Motor neuron (in vitro differentiated cells): ENCODE results near the gene TCFL5. TPM values are rescaled to one million over a fixed set of nuclear protein-coding genes. Genes with fewer than 3 reads are reported as not detected.

ENCODE experiments used
- ATAC-seq, 8 experiments: fragments of 200-7000 bp; cut with Tn5 transposase; replicated peaks in 6 of 8; 2 replicates each; pipeline ENCODE4 v1.8.0; 2021; ENCODE audit warnings: mild to moderate bottlenecking in 8 of 8, moderate library complexity in 8 of 8
- H3K27ac ChIP-seq, 2 donors: fragments of 250-450 bp; sonication (Bioruptor Pico); 2 replicates each; pipeline ENCODE4 v1.9.0; 2021; ENCODE audit warnings: antibody characterized with exemption in 2 of 2, mild to moderate bottlenecking in 2 of 2, moderate library complexity in 1 of 2
- H3K4me1 ChIP-seq, 2 donors: fragments of 250-450 bp; sonication (Bioruptor Pico); replicated peaks in 1 of 2; 2 replicates each; pipeline ENCODE4 v1.6.1; 2021; ENCODE audit warnings: antibody characterized with exemption in 2 of 2, mild to moderate bottlenecking in 2 of 2, moderate library complexity in 1 of 2
- H3K4me3 ChIP-seq, 5 donors: fragments of 250-450 bp; sonication (Bioruptor Pico); 2 replicates each; pipeline ENCODE4 v1.9.0; 2021; ENCODE audit warnings: antibody characterized with exemption in 5 of 5, mild to moderate bottlenecking in 5 of 5, moderate library complexity in 4 of 5
- WGBS, 10 experiments: fragments of 450-650 bp; shearing (Covaris generic); methylation state at CpG; one replicate each; pipeline ENCODE4 v1.0.0; 2022; 5-methylcytosine and 5-hydroxymethylcytosine counted together
- in situ Hi-C, 9 experiments: fragments of 400-800 bp; cut with MboI; loops; one replicate each; pipeline ENCODE4 v1.15.0; 2021; ENCODE audit warnings: low sequenced_read_pairs in 9 of 9, low pct_unique_long_range_greater_than_20kb in 2 of 9; ENCODE audit not compliant: unreplicated experiment in 9 of 9
- total RNA-seq, 8 experiments: library from RNA; unstranded; fragments of 300-600 nt; gene quantifications; 2 replicates each; pipeline versions ENCODE4 v1.2.3 to v1.2.4, GENCODE V29; 2022

The TCFL5 gene
- total RNA-seq, 8 experiments from 2014 or later: 7.0 to 14.0 (median 9.9) TPM

GRCh38 chr20:62891111-62891510 lies 29.5 kb upstream of the TCFL5 start:
- WGBS, 10 experiments: 0 to 91% (median 80%) methylated on average over 1 to 10 of the region's 15 CpGs; no CpG with 5 or more reads in 4 of the 10 experiments
- in situ Hi-C loops: no loop called here
- Histone ChIP-seq H3K4me1 (no peaks in the 10 kb centered on the region), H3K4me3 (no peak overlapping the region), H3K27ac (no peak overlapping the region)
- no peak for ATAC-seq

DNA sequence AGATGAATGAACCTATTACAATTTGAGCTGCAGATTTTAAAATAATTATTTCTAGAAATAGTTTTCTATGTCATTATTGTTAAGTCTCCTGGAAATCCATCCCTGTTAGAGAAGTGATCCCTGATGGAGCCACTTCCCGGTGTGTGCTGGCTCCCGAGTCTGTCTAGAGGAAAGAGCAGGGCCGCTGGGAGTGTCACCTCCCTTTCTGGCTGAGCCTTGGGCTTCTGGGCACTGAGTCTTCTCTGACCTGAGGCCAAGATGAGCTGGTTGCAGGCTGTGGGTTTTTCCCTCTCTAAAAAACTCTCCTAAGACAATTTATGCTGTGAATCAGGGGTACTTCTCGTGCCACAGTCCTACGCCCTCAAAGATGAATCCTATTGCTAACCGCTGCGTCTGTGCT lies 28.8 kb upstream of the TCFL5 start:
- Histone ChIP-seq H3K4me1 (no peaks in the 10 kb centered on the region), H3K27ac (no peak overlapping the region)
- WGBS, 10 experiments: 80 to 100% (median 89%) methylated on average over 2 to 6 of the region's 7 CpGs; no CpG with 5 or more reads in 4 of the 10 experiments

DNA sequence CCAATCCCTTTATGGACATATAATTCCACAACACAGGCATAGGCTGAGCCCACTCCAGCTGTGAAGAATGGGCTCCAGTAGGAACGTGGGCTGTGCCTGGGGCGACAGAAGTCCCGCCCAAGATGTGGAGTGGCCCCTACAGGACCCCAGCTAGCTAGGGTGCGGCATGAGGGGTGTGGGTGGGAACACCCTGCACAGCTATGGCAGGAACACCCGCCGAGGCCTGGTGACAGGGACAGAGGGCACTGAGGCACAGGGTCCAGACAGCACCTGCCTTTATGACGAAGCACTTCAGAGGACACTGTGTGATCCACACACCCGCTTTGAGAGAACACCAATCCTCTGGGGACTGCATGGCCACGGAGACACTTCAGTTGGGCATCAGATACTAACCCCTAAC lies 28.2 kb upstream of the TCFL5 start:
- in situ Hi-C loops: no loop called here
- no peak overlapping the region for H3K4me3 ChIP-seq
- no peak for ATAC-seq
- 80 to 100% (median 87%) methylated on average over 1 to 2 of the region's 9 CpGs; no CpG with 5 or more reads in 6 of the 10 experiments for WGBS, 10 experiments
- no peak overlapping the region for H3K27ac ChIP-seq
- no peaks in the 10 kb centered on the region for H3K4me1 ChIP-seq

More for the DNA sequence above, 28.8 kb upstream of the TCFL5 start:
- no peak overlapping the region for H3K4me3 ChIP-seq
- ATAC-seq: no peak
- in situ Hi-C loops: no loop called here

DNA sequence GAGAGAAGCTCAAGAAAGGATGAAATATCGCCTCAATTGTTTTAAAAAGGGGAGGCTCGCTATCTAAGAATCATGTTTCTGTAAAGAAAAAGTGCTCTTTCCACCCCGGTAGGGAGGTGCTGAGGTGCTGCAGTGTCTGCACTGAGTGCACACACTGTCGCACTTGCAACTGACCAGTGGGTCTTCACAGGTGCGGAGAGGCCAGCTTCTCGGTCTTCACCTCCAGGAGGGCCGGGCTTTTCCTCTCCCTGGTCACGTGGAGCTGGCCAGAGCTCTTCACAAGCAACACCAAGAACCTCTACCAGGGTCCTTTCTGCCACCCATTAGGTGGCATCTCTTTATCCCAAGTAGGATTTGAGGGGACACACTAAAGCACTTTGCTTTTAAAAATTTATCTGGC lies 27.8 kb upstream of the TCFL5 start:
- WGBS, 10 experiments: 83 to 96% (median 83%) methylated on average over 2 to 6 of the region's 8 CpGs; no CpG with 5 or more reads in 5 of the 10 experiments
- in situ Hi-C loops: no loop called here

GRCh38 chr20:62888910-62889309 lies 27.3 kb upstream of the TCFL5 start:
- H3K27ac ChIP-seq: no peak overlapping the region
- H3K4me1 ChIP-seq: no peaks in the 10 kb centered on the region
- in situ Hi-C loops: no loop called here
- ATAC-seq: peak in 1 of 8 experiments; percentile 3
- WGBS, 10 experiments: 81 to 100% (median 93%) methylated on average over 1 to 11 of the region's 17 CpGs; no CpG with 5 or more reads in 7 of the 10 experiments
- no peak overlapping the region for H3K4me3 ChIP-seq

More for the DNA sequence above, 27.8 kb upstream of the TCFL5 start:
- Histone ChIP-seq H3K4me3 (no peak overlapping the region), H3K4me1 (no peaks in the 10 kb centered on the region), H3K27ac (no peak overlapping the region)
- no peak for ATAC-seq

DNA sequence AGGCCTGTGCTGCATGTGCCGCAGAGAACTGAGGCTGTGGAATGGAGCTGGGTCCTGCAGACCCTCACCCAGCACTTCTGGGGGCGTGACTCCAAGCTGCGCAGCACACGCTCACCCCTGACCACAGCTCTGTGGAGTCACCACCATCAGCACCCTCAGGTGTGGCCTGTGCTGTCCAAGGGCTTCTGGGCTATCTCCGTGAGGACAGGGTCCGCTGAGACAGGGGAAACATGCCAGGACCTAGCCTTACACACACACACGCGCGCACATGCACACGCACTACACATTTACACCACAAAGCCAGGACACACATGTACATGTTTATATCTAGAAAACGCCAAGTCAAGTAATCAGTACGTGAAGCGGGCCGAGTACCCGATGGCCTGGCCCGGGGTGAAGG lies 26.8 kb upstream of the TCFL5 start:
- peak in 4 of 8 experiments; percentile 7 to 25 (median 14) for ATAC-seq
- H3K4me3 ChIP-seq: no peak overlapping the region
- no peak overlapping the region for H3K27ac ChIP-seq
- 88 to 100% (median 96%) methylated on average over 5 to 12 of the region's 16 CpGs; no CpG with 5 or more reads in 2 of the 10 experiments for WGBS, 10 experiments
- H3K4me1 ChIP-seq: no peaks in the 10 kb centered on the region
- in situ Hi-C loops: no loop called here

- Histone ChIP-seq H3K27ac (no peak overlapping the region), H3K4me1 (no peaks in the 10 kb centered on the region), H3K4me3 (no peak overlapping the region)
- in situ Hi-C loops: no loop called here
- WGBS, 10 experiments: 48 to 100% (median 80%) methylated on average over 1 to 5 of the region's 7 CpGs; no CpG with 5 or more reads in 5 of the 10 experiments
- peak in 3 of 8 experiments; percentile 2 to 4 (median 3) for ATAC-seq
These were observed 26.2 kb upstream of the TCFL5 start for GRCh38 chr20:62887860-62888239.

DNA sequence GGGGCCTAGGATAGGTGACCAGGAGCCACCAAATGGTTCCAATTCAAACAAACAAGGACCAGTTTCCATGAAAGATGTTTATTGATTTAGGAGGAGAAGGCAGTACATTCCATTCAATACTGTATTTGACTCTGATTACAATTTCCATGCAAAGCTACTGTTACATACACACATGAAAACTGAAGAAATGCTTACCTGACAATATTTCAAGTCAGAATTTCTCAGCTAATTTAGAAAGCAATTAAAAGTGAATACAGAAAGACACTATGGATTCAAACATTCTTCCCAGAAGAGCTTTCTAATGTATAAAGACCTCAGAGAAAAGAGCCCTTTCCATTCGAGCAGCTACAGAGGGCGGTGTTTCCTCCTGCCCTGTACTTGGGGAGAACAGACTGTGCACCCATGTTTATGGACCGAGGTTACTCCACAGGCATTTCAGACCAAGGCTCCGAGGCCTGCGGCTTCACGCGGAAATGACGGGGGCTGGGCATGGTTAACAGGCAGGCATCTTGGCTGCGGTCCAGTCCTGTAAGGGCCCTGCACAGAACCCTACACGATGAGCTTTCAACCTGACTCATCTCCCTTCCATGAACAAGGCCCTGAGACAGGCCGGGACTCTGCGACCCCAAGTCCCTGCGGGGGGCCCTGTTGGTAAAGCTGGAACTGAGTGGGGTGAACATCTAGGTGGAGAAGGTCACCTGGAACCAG lies 25.7 kb upstream of the TCFL5 start:
- in situ Hi-C loops: no loop called here
- peak in 7 of 8 experiments; percentile 4 to 67 (median 45) for ATAC-seq
- Histone ChIP-seq H3K27ac (no peak overlapping the region), H3K4me1 (no peaks in the 10 kb centered on the region), H3K4me3 (no peak overlapping the region)
- 60 to 94% (median 79%) methylated on average over 1 to 8 of the region's 13 CpGs; no CpG with 5 or more reads in 4 of the 10 experiments for WGBS, 10 experiments

- ATAC-seq: no peak
These were observed 25.1 kb upstream of the TCFL5 start for GRCh38 chr20:62886709-62887058.

DNA sequence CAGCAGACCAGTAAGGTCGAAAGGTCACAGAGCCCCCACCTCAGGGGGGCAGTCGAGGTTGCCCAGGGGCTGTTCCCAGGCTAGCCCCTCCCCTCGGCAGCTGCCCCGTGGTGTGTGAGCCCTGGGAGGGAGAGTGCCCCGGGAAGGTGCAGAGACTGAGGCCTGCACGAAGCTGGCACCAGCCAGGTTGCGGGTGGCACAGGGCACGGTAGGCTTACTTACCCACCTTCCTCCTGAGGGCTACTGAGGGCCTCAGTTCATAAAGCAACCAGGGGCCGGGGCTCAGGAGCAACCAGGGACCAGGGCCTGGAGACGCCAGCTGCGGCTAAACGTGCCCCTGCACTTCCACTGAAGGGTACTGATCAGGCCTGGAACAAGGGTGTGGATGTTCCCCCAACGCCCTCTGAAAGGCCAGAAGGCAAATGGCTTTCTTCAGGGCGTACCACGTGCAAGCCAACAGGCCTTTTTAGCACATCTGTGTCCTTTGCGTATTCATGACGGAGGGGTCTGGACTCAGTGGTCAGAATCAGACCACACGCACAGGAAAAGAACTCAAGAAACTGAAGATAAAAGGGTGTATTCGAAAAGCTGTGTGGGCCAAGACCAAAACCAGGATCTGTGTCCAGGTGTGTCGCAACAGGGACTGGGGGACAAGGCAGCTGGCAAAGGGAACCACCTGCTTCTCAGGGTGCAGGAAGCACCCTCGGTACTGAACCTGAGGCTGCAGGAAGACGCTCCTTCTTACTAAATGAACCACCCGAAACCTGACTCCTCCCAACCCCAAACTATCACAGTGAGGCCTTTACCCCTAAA lies 24.5 kb upstream of the TCFL5 start:
- no peaks in the 10 kb centered on the region for H3K4me1 ChIP-seq
- no peak overlapping the region for H3K27ac ChIP-seq
- in situ Hi-C loops: no loop called here
- ATAC-seq: peak in 5 of 8 experiments; percentile 8 to 60 (median 14)
- no peak overlapping the region for H3K4me3 ChIP-seq
- 40 to 91% (median 78%) methylated on average over 2 to 18 of the region's 23 CpGs; no CpG with 5 or more reads in 3 of the 10 experiments for WGBS, 10 experiments

More at GRCh38 chr20:62886709-62887058, 25.1 kb upstream of the TCFL5 start:
- Histone ChIP-seq H3K4me1 (no peaks in the 10 kb centered on the region), H3K27ac (no peak overlapping the region), H3K4me3 (no peak overlapping the region)
- in situ Hi-C loops: no loop called here
- WGBS, 10 experiments: 50 to 94% (median 91%) methylated on average over 2 to 6 of the region's 7 CpGs; no CpG with 5 or more reads in 7 of the 10 experiments

DNA sequence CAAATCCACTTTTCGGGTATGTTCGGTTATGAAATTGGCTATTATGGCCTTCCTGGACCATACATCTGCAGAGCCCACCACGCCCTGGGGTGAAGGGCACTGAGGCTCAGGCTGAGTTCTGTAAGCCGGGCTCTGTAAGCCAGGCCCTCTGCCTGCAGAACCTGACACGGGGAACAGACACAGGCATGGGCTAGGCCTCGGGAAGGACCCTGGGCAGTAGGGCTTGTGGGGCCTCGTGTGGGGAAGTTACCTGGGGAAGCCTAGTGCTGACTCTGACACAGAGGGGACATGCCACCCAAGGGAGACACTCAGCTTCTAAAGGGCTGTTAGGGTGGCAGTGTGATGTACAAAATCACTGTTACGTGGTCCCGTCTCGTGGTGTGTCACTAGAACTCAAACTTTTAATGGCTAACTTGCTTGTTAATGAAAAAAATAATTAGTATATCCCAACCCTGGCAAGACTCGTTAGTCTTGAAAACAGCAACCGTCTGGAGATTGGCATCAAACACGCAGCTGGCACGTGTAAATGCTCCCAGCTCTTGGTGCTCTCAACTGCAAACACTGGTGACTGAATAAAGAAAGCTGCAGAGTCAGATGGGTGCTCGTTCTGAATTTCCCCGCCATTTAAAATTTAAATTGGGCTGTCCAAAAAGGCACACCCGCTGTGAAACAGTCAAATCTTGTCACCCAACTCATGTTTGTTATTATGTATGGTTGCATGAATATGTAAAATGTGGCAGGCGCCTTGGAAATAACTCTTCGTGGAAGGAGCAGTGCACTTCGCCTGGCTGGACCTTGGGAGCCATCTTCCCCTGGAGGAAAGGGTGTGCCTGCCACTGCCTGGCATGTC lies 23.6 kb upstream of the TCFL5 start:
- in situ Hi-C loops: no loop called here
- H3K27ac ChIP-seq: no peak overlapping the region
- peak in 3 of 8 experiments; percentile 86 to 91 (median 89) for ATAC-seq
- H3K4me3 ChIP-seq: no peak overlapping the region
- 0 to 100% (median 69%) methylated on average over 1 to 15 of the region's 20 CpGs for WGBS, 10 experiments
- H3K4me1 ChIP-seq: no peaks in the 10 kb centered on the region

- in situ Hi-C loops: no loop called here
- Histone ChIP-seq H3K4me1 (no peaks in the 10 kb centered on the region), H3K27ac (no peak overlapping the region), H3K4me3 (no peak overlapping the region)
- ATAC-seq: no peak
- WGBS, 10 experiments: 33 to 100% (median 85%) methylated on average over 1 to 4 of the region's 8 CpGs; no CpG with 5 or more reads in 1 of the 10 experiments
These were observed 22.9 kb upstream of the TCFL5 start for GRCh38 chr20:62884556-62884955.
